Smooth muscle cell (in vitro differentiated cells): Measurements from ENCODE around the gene HDGF. TPM values are rescaled to one million over a fixed set of nuclear protein-coding genes. Genes with fewer than 3 reads are reported as not detected.

Source experiments
- DNase-seq: peaks from one replicate; lab custom pipeline; 2025; ENCODE audit not compliant: unreplicated experiment; lab: John Stamatoyannopoulos, UW
- H2AFZ ChIP-seq: fragments of 200-600 bp; sonication (generic); 2 replicates; pipeline ENCODE4 v1.6.0; 2016; ENCODE audit warnings: antibody characterized with exemption, low read depth, mild to moderate bottlenecking
- H3F3A ChIP-seq: fragments of 200-600 bp; sonication (generic); 2 replicates; pipeline ENCODE4 v1.6.0; 2017; ENCODE audit warnings: antibody characterized with exemption, low read depth
- H3K27ac ChIP-seq: fragments of 200-600 bp; sonication (generic); 2 replicates; pipeline ENCODE4 v1.5.1; 2016; ENCODE audit warnings: low read depth, mild to moderate bottlenecking
- H3K27me3 ChIP-seq: fragments of 200-600 bp; sonication (generic); 2 replicates; pipeline ENCODE4 v1.6.1; 2016; ENCODE audit warnings: low read depth, mild to moderate bottlenecking
- H3K36me3 ChIP-seq: fragments of 200-600 bp; sonication (generic); 2 replicates; pipeline ENCODE4 v1.5.1; 2016; ENCODE audit warnings: low read depth
- H3K4me1 ChIP-seq: fragments of 200-600 bp; sonication (generic); 2 replicates; pipeline ENCODE4 v1.5.1; 2016; ENCODE audit warnings: low read depth
- H3K4me2 ChIP-seq: fragments of 200-600 bp; sonication (generic); 2 replicates; pipeline ENCODE4 v1.6.0; 2016; ENCODE audit warnings: mild to moderate bottlenecking
- H3K4me3 ChIP-seq: fragments of 200-600 bp; sonication (generic); 2 replicates; pipeline ENCODE4 v1.5.1; 2016; ENCODE audit warnings: mild to moderate bottlenecking
- H3K79me2 ChIP-seq: fragments of 200-600 bp; sonication (generic); 2 replicates; pipeline ENCODE4 v1.6.0; 2016; ENCODE audit warnings: low read depth, mild to moderate bottlenecking
- H3K9ac ChIP-seq: fragments of 200-600 bp; sonication (generic); 2 replicates; pipeline ENCODE4 v1.6.0; 2016; ENCODE audit warnings: low read depth
- H3K9me3 ChIP-seq: fragments of 200-600 bp; sonication (generic); replicated peaks from 2 replicates; pipeline ENCODE4 v1.5.1; 2016; ENCODE audit warnings: low read depth
- H4K20me1 ChIP-seq: fragments of 200-600 bp; sonication (generic); 2 replicates; pipeline ENCODE4 v1.6.0; 2016; ENCODE audit warnings: low read depth
- WGBS: methylation state at CpG from one replicate; pipeline ENCODE4 v1.1.7; 2016; ENCODE audit warnings: low lambda C conversion rate; 5-methylcytosine and 5-hydroxymethylcytosine counted together
- polyA plus RNA-seq: library from polyadenylated mRNA; unstranded; fragments of >200 nt; fragmentation: Nextera tagmentation; extraction: Ambion mirVana; gene quantifications from 2 replicates; pipeline ENCODE4 v1.2.1, GENCODE V29; 2016
- total RNA-seq: library from RNA; depleted of rRNA; stranded (reverse); fragments of >200 nt; gene quantifications from 2 replicates; pipeline ENCODE4 v1.2.3, GENCODE V29; 2014
- TF ChIP-seq, protein P1 (sequence below): fragments of 200-600 bp; sonication (generic); IDR thresholded peaks from 2 replicates; pipeline ENCODE4 v1.5.1; 2017; ENCODE audit warnings: borderline replicate concordance, mild to moderate bottlenecking, antibody characterized with exemption; ENCODE audit not compliant: insufficient read depth, poor library complexity, severe bottlenecking

The HDGF gene
- total and polyA plus RNA-seq, 2 experiments from 2014 or later, result 88.4 to 109 TPM

DNA sequence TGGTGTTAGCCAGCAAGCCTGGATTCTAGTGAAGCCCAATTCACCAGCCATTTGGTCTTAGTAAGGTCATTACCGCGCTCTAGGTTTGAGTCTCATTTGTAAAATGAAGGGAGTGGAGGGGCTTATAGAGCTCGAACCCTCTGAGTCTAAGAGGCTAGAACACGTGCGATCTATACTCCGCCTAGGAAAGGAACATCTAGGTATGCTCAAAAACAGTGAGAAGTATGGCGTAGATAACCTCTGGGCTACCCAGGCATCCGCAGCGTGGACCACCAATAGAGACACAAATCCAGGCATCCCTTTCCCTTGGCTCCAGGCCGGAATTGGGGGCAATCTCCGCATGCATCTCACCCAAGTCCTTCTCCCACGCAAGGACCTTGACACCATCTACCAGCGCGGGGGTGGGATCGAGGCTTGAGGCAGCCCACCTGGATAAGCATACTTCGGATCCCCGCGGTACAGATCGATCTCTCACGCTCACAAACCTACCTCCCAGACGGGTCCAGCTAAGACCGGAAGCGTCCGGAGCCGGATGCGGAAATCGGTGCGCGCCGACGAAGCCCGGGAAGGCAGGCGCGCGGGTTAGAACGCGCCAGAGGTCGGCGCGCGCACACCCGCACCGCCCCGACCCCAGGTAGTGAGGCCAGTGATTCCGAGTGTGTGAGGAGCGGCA is 23.4 kb downstream of the HDGF start, which contains the start of gene METTL25B:
Gene METTL25B, plus strand, starts transcription at position 544 of the 673 bp plus-strand sequence. CDS start 636 bp downstream, outside the sequence.
- no peaks in the 10 kb centered on the region for H3K36me3 ChIP-seq
- H3F3A ChIP-seq, result peaks cover 6% of the 10 kb centered on the region
- peaks cover 31% of the 10 kb centered on the region for H3K4me1 ChIP-seq
- peak within 1 kb of the TSS; percentile 83 for H2AFZ ChIP-seq
- H3K9ac ChIP-seq, result peak within 1 kb of the TSS; percentile 99
- no peaks in the 10 kb centered on the region for H3K27me3 ChIP-seq
- peak within 1 kb of the TSS; percentile 97 for H3K4me2 ChIP-seq
- peaks cover 53% of the 10 kb centered on the region for H3K79me2 ChIP-seq
- H3K4me3 ChIP-seq, result peak within 1 kb of the TSS; percentile 88
- TF ChIP-seq, protein P1, sequence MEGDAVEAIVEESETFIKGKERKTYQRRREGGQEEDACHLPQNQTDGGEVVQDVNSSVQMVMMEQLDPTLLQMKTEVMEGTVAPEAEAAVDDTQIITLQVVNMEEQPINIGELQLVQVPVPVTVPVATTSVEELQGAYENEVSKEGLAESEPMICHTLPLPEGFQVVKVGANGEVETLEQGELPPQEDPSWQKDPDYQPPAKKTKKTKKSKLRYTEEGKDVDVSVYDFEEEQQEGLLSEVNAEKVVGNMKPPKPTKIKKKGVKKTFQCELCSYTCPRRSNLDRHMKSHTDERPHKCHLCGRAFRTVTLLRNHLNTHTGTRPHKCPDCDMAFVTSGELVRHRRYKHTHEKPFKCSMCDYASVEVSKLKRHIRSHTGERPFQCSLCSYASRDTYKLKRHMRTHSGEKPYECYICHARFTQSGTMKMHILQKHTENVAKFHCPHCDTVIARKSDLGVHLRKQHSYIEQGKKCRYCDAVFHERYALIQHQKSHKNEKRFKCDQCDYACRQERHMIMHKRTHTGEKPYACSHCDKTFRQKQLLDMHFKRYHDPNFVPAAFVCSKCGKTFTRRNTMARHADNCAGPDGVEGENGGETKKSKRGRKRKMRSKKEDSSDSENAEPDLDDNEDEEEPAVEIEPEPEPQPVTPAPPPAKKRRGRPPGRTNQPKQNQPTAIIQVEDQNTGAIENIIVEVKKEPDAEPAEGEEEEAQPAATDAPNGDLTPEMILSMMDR, result no peak
- DNase-seq, result peak; percentile 81
- H3K27ac ChIP-seq, result peak within 1 kb of the TSS; percentile 99
- WGBS, result under 1% methylated on average over 45 of the region's 46 CpGs
- H3K9me3 ChIP-seq, result no peaks in the 10 kb centered on the region
- peaks cover 46% of the 10 kb centered on the region for H4K20me1 ChIP-seq

DNA sequence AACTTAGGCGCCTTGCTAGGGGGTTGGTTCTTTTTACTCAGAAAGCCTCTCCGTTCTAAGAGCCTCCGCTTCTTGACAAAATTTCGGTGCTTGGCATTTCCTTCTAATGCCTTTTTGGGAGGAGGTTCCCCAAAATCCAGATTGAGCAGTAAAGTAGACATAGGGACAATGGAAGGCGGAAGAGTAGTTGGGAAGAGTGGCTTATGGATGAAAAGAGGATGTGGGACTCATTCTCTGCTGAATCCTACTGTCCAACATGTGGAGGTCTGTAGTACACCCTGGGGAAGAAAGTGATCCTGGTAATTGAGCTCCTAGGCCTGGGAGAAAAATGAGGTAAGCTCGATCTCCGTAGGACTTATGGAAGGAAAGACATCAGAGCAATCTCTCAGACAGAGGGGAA is 24.0 kb downstream of the HDGF start:
- peaks cover 52% of the 10 kb centered on the region for H4K20me1 ChIP-seq
- H3K4me1 ChIP-seq, result peaks cover 31% of the 10 kb centered on the region
- H3K27ac ChIP-seq, result peak overlapping the region; percentile 99
- no peak overlapping the region for H2AFZ ChIP-seq
- no peaks in the 10 kb centered on the region for H3K9me3 ChIP-seq
- H3K9ac ChIP-seq, result peak overlapping the region; percentile 99
- no peak for DNase-seq
- peak overlapping the region; percentile 88 for H3K4me3 ChIP-seq
- H3K27me3 ChIP-seq, result no peaks in the 10 kb centered on the region
- no peaks in the 10 kb centered on the region for H3K36me3 ChIP-seq
- WGBS, result 74% methylated on average over 7 of the region's 7 CpGs
- H3K4me2 ChIP-seq, result peak overlapping the region; percentile 97
- H3K79me2 ChIP-seq, result peaks cover 53% of the 10 kb centered on the region
- peaks cover 6% of the 10 kb centered on the region for H3F3A ChIP-seq
- TF ChIP-seq, protein P1, result no peak

DNA sequence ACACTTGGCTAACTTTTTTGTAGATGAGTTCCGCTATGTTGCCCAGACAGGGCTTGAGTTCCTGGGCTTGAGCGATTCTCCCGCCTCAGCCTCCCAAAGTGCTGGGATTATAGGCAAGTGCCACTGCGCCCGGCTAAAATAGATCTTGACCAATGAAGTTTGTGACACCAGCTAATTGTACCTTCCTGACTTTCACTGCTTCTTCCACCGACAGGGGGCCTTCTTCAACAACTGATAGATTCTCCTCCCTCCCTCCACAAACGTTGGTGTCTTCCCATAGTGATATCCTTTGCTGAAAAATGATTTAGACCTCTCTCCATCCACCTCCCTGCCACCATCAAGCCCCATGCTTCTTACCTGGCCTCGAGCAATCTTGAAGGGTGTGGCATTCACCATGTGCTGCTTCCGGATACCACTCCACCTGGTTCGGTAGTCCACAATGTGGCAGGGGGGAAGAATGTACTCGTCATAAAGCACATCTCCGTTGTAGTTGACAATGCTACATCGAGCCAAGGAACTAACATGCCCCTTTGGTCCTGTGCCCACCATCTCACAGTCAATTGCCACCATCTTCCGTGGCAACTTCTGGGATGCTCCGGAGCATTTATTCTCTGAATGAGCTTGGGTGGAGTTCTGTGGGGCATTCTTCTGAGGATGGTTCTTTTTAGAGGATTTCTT is 24.8 kb downstream of the HDGF start:
- Histone ChIP-seq H3K4me3 (peak overlapping the region; percentile 38), H3K27ac (no peak overlapping the region), H3K9ac (no peak overlapping the region)

More for the DNA sequence above, 24.8 kb downstream of the HDGF start:
- no peaks in the 10 kb centered on the region for H3K27me3 ChIP-seq
- H3K79me2 ChIP-seq, result peaks cover 53% of the 10 kb centered on the region
- WGBS, result 54% methylated on average over 15 of the region's 15 CpGs
- H3F3A ChIP-seq, result peaks cover 6% of the 10 kb centered on the region
- H3K4me2 ChIP-seq, result peak overlapping the region; percentile 97
- DNase-seq, result no peak
- peaks cover 55% of the 10 kb centered on the region for H4K20me1 ChIP-seq
- no peaks in the 10 kb centered on the region for H3K36me3 ChIP-seq
- H2AFZ ChIP-seq, result no peak overlapping the region
- peaks cover 31% of the 10 kb centered on the region for H3K4me1 ChIP-seq
- TF ChIP-seq, protein P1, result peak; percentile 61
- no peaks in the 10 kb centered on the region for H3K9me3 ChIP-seq
